K562 (cell line): ENCODE data around the gene MZB1. TPM values are rescaled to one million over a fixed set of nuclear protein-coding genes. Genes with fewer than 3 reads are reported as not detected.

Source experiments
- ATAC-seq: fragments of 200-7000 bp; cut with Tn5 transposase; 3 replicates; pipeline ENCODE4 v1.9.1; 2020; ENCODE audit warnings: moderate library complexity
- BruUV-seq: library from RNA; stranded (reverse); fragments of 400-500 nt; replicated peaks from 2 replicates; lab custom pipeline; 2021; lab: Mats Ljungman, UMichigan
- CTCF ChIA-PET: fragments of 300-600 bp; formaldehyde crosslinking; extraction: SDS; loops from one replicate; lab custom pipeline; 2021; ENCODE audit warnings: low intra/inter-chr PET ratio; lab: Yijun Ruan, JAX
- POLR2A ChIA-PET: fragments of 300-600, 350-650 bp; sonication (Branson Sonifier 250); formaldehyde crosslinking; extraction: SDS; loops from one replicate; lab custom pipeline; 2021; ENCODE audit warnings: antibody characterized with exemption, inconsistent platforms; lab: Yijun Ruan, JAX
- DNase-seq, 4 experiments: peaks; one replicate each; pipeline versions ENCODE4 v3.0.0 to v3.0.0-alpha.2; 2011 to 2018; ENCODE audit warnings: low spot score in 3 of 4, mixed read lengths in 3 of 4; ENCODE audit errors: extremely low read depth in 1 of 4
- FAIRE-seq: peaks from 2 replicates; lab custom pipeline; 2011; peaks lifted over from hg19 to GRCh38; lab: Jason Lieb, UNC
- H2AFZ ChIP-seq: 2 replicates; pipeline ENCODE4 v1.6.0; 2011; ENCODE audit warnings: low read depth, low read length, control low read depth, inconsistent platforms
- H3K27ac ChIP-seq: fragments of 200-600 bp; 3 replicates; pipeline ENCODE4 v1.8.0; 2011; ENCODE audit warnings: low read depth, mild to moderate bottlenecking, control low read depth, inconsistent platforms, low read length, moderate library complexity, mixed read lengths; ENCODE audit errors: extremely low read depth
- H3K27me3 ChIP-seq, 2 experiments: fragments of 300-600 bp in 1 of 2; 2 replicates in 1 of 2; 3 replicates in 1 of 2; pipeline versions ENCODE4 v1.6.0 to v1.8.0; 2011; ENCODE audit warnings: inconsistent platforms in 2 of 2, low read length in 2 of 2, mild to moderate bottlenecking in 1 of 2, mixed read lengths in 1 of 2, moderate library complexity in 1 of 2; ENCODE audit not compliant: control insufficient read depth in 2 of 2, insufficient read depth in 2 of 2
- H3K36me3 ChIP-seq: fragments of 300-600 bp; 3 replicates; pipeline ENCODE4 v1.8.0; 2011; ENCODE audit warnings: mild to moderate bottlenecking, low read length, inconsistent platforms; ENCODE audit not compliant: control insufficient read depth, insufficient read depth
- H3K4me1 ChIP-seq, 2 experiments: fragments of 200-600 bp in 1 of 2; replicated peaks in 1 of 2; 2 replicates in 1 of 2; 3 replicates in 1 of 2; pipeline versions ENCODE4 v1.5.1 to v1.8.0; 2011; ENCODE audit warnings: inconsistent platforms in 2 of 2, low read length in 2 of 2, mild to moderate bottlenecking in 1 of 2, mixed read lengths in 1 of 2, moderate library complexity in 1 of 2; ENCODE audit not compliant: control insufficient read depth in 2 of 2, insufficient read depth in 2 of 2
- H3K4me2 ChIP-seq: 2 replicates; pipeline ENCODE4 v1.6.1; 2011; ENCODE audit warnings: low read length, control low read depth, inconsistent platforms, mixed read lengths; ENCODE audit not compliant: insufficient read depth
- H3K4me3 ChIP-seq: fragments of 200-600 bp; sonication (generic), shearing (Covaris generic); 2 replicates; pipeline ENCODE4 v1.5.1; 2016; ENCODE audit warnings: control low read depth, inconsistent platforms
- H3K79me2 ChIP-seq: fragments of 200-600 bp; 3 replicates; pipeline ENCODE4 v1.8.0; 2011; ENCODE audit warnings: low read length, inconsistent platforms; ENCODE audit not compliant: control insufficient read depth, insufficient read depth
- H3K9ac ChIP-seq, 2 experiments: 2 replicates each; pipeline versions ENCODE4 v1.6.0 to v1.6.1; 2011; ENCODE audit warnings: low read depth in 2 of 2, low read length in 2 of 2, control low read depth in 1 of 2, inconsistent platforms in 1 of 2, mild to moderate bottlenecking in 1 of 2, mixed read lengths in 1 of 2; ENCODE audit not compliant: insufficient read depth in 1 of 2
- H3K9me1 ChIP-seq: one replicate; pipeline ENCODE4 v1.6.0; 2011; ENCODE audit warnings: inconsistent platforms, mild to moderate bottlenecking, low read length, moderate library complexity; ENCODE audit not compliant: control insufficient read depth, insufficient read depth
- H3K9me3 ChIP-seq: replicated peaks from 2 replicates; pipeline ENCODE4 v1.5.1; 2011; ENCODE audit warnings: low read depth, low read length, inconsistent platforms; ENCODE audit not compliant: control insufficient read depth, insufficient read depth
- H4K20me1 ChIP-seq: replicated peaks from 2 replicates; pipeline ENCODE4 v1.6.1; 2011; ENCODE audit warnings: low read length, inconsistent platforms, mixed read lengths; ENCODE audit not compliant: control insufficient read depth, insufficient read depth
- CEBPG ChIP-seq, 3 experiments: fragments of 200-800 bp in 1 of 3; sonication (Bioruptor generic) in 1 of 3; sonication (generic) in 1 of 3; formaldehyde crosslinking in 1 of 3; IDR thresholded peaks in 2 of 3; conservative IDR thresholded peaks in 1 of 3; 2 replicates each; pipeline versions ENCODE4 v1.6.1 to v1.8.0; 2016 to 2022; ENCODE audit warnings: missing compliant biosample characterization in 2 of 3, missing genetic modification characterization in 2 of 3, mild to moderate bottlenecking in 1 of 3, missing genetic modification reagents in 1 of 3
- FOSL1 ChIP-seq: fragments of 200-800 bp; sonication (Bioruptor generic); conservative IDR thresholded peaks from 2 replicates; pipeline ENCODE4 v1.6.1; 2016; ENCODE audit warnings: missing genetic modification characterization, missing compliant biosample characterization
- GATAD2B ChIP-seq: fragments of 450-650 bp; IDR thresholded peaks from 2 replicates; pipeline ENCODE4 v1.6.1; 2017; ENCODE audit warnings: mild to moderate bottlenecking, borderline replicate concordance
- KLF13 ChIP-seq: fragments of 450-650 bp; IDR thresholded peaks from 2 replicates; pipeline ENCODE4 v1.6.1; 2016; ENCODE audit warnings: missing genetic modification characterization, low read depth, mild to moderate bottlenecking, missing compliant biosample characterization, moderate library complexity, borderline replicate concordance
- PHF21A ChIP-seq: fragments of 450-650 bp; IDR thresholded peaks from 2 replicates; pipeline ENCODE4 v1.6.1; 2017; ENCODE audit warnings: low read depth, borderline replicate concordance
- REST ChIP-seq, 2 experiments: fragments of 450-650 bp; formaldehyde crosslinking in 1 of 2; IDR thresholded peaks; 2 replicates each; pipeline versions ENCODE4 v1.4.0 to v1.6.1; 2014 to 2020; ENCODE audit warnings: mild to moderate bottlenecking in 2 of 2, borderline replicate concordance in 1 of 2, low read depth in 1 of 2
- ZFP36 ChIP-seq: fragments of 150-350 bp; IDR thresholded peaks from 2 replicates; pipeline ENCODE4 v1.6.1; 2018; ENCODE audit warnings: low read length, low read depth; ENCODE audit not compliant: partially characterized antibody
- ZKSCAN1 ChIP-seq: fragments of 150-350 bp; IDR thresholded peaks from 2 replicates; pipeline ENCODE4 v1.6.1; 2016; ENCODE audit warnings: low read depth, low read length
- ZNF436 ChIP-seq: fragments of 250-450, 450-650 bp; sonication (Bioruptor Pico); formaldehyde crosslinking; IDR thresholded peaks from 2 replicates; pipeline ENCODE4 v1.7.0; 2020; ENCODE audit warnings: mild to moderate bottlenecking
- ZNF695 ChIP-seq: fragments of 450-650 bp; formaldehyde crosslinking; IDR thresholded peaks from 2 replicates; pipeline ENCODE4 v1.4.0; 2020; ENCODE audit warnings: mild to moderate bottlenecking, moderate library complexity
- ZNF77 ChIP-seq: fragments of 250-450 bp; sonication (Bioruptor Pico); IDR thresholded peaks from 2 replicates; pipeline ENCODE4 v1.5.0; 2020
- WGBS: fragments of 100-300 bp; shearing (Covaris generic); methylation state at CpG from one replicate; pipeline ENCODE4 v1.1.6; 2016; ENCODE audit warnings: low coverage, mixed read lengths; ENCODE audit not compliant: insufficient coverage; ENCODE audit errors: missing lambda C conversion rate; 5-methylcytosine and 5-hydroxymethylcytosine counted together
- in situ Hi-C: fragments of 300-500 bp; cut with MboI; formaldehyde crosslinking; loops from 4 replicates; pipeline ENCODE4 v1.15.0; 2018; ENCODE audit warnings: inconsistent platforms, mixed read lengths
- intact Hi-C: fragments of 100-400 bp; cut with micrococcal nuclease; formaldehyde crosslinking; loops from 2 replicates; pipeline ENCODE4 v1.14.2; 2022
- polyA plus RNA-seq, 8 experiments: library from polyadenylated mRNA; depleted of rRNA in 4 of 8; stranded (reverse) in 5 of 8; unstranded in 3 of 8; fragments of >200 nt; fragmentation: Nextera tagmentation in 2 of 8; fragmentation: Illumina TruSeq in 1 of 8; extraction: Ambion mirVana in 2 of 8; extraction: Trizol in 1 of 8; gene quantifications; 2 replicates each; pipeline versions ENCODE4 v1.2.1 to v1.2.3, GENCODE V29; 2011 to 2014; ENCODE audit warnings: inconsistent platforms in 1 of 8, missing spikeins in 1 of 8
- total RNA-seq, 7 experiments: library from RNA; depleted of rRNA in 6 of 7; stranded (reverse); fragments of >200 nt in 6 of 7; fragmentation: Illumina TruSeq in 2 of 7; extraction: Trizol in 2 of 7; gene quantifications; 2 replicates each; pipeline versions ENCODE4 v1.2.1 to v1.2.3, GENCODE V29; 2011 to 2021; ENCODE audit warnings: low replicate concordance in 1 of 7

Gene MZB1
- total and polyA plus RNA-seq, 9 of the 15 experiments (the other 6 are each of a cell fraction or from before 2014, with no cell fraction given) = 0.13 to 0.31 TPM; not detected in 7

- Histone ChIP-seq H3K27ac (peak within 1 kb of the TSS; percentile 100), H3K9me3 (no peaks in the 10 kb centered on the region), H3K9me1 (no peaks in the 10 kb centered on the region), H4K20me1 (peaks cover 26% of the 10 kb centered on the region), H3K4me3 (peak within 1 kb of the TSS; percentile 86), H3K4me1 (peaks cover 11 to 13% of the 10 kb centered on the region in 2 experiments; a peak in 4 of 5 replicates), H3K79me2 (peaks cover 52% of the 10 kb centered on the region), H2AFZ (peak within 1 kb of the TSS; percentile 92), H3K4me2 (peak within 1 kb of the TSS; percentile 91), H3K9ac (peak within 1 kb of the TSS; percentile 99 to 100), H3K27me3 (no peaks in the 10 kb centered on the region), H3K36me3 (peaks cover 18% of the 10 kb centered on the region)
- ChIA-PET CTCF (no interaction called here), POLR2A (interaction anchor here (0.6 to 3.3 kb wide), 23 partner anchors 9 to 1123 kb away, joined by 3 to 26 read pairs (median 3); partner anchors contain the start of genes HSPA9 and MATR3)
- DNase-seq = peak; percentile 89 to 100 (median 92)
- ATAC-seq = peak; percentile 88
- in situ Hi-C loops (no loop called here), intact Hi-C loops (loop anchor here (2.0 to 5.0 kb wide), 4 partner anchors 45 to 765 kb away; partner anchors contain the start of genes HSPA9 and SPATA24)
- peak; percentile 86 for FAIRE-seq
- BruUV-seq = no TSS peak
- WGBS = under 1% methylated on average over 59 of the region's 66 CpGs
- TF ChIP-seq ZFP36 (peak; percentile 7), ZNF436 (no peak), FOSL1 (tag) (no peak), GATAD2B (no peak), KLF13 (tag) (no peak; the same call in 1 of the 2 replicates), PHF21A (no peak), ZKSCAN1 (peak; percentile 26), ZNF77 (no peak), CEBPG (CRISPR knock-in tag; IDR thresholded peaks at IDR 0.05) (no peak), CEBPG (tag; conservative IDR thresholded peaks at IDR 0.05 in 1 of 2, IDR thresholded peaks at IDR 0.05 in 1 of 2) (no peak), REST (IDR thresholded peaks at IDR 0.05; ENCODE audit: borderline replicate concordance) (peak; percentile 62), REST (CRISPR knock-in tag; IDR thresholded peaks at IDR 0.05; ENCODE audit: low read depth) (peak; percentile 57; the same call in 1 of the 2 replicates), ZNF695 (CRISPR knock-in tag) (no peak)
Observed at GRCh38 chr5:139341689-139342422, 47.9 kb downstream of the MZB1 start, which contains the start of gene PAIP2. Gene PAIP2 (plus strand): TSS chr5:139341854. CDS start chr5:139363785, 21,931 bp downstream.
